Osteocyte (in vitro differentiated cells): Measurements from ENCODE around the gene CENPF. TPM values are rescaled to one million over a fixed set of nuclear protein-coding genes. Genes with fewer than 3 reads are reported as not detected.

Experiments
- DNase-seq: peaks from one replicate; pipeline ENCODE4 v3.0.0; 2021; ENCODE audit warnings: mixed read lengths; ENCODE audit not compliant: unreplicated experiment; ENCODE audit errors: extremely low spot score
- H3K27ac Mint-ChIP-seq: one replicate; pipeline ENCODE4 v1.8.0; 2021; ENCODE audit warnings: mild to moderate bottlenecking, mixed read lengths; ENCODE audit not compliant: unreplicated experiment
- H3K27me3 Mint-ChIP-seq: one replicate; pipeline ENCODE4 v1.8.0; 2021; ENCODE audit warnings: mixed read lengths; ENCODE audit not compliant: unreplicated experiment
- H3K36me3 Mint-ChIP-seq: one replicate; pipeline ENCODE4 v1.8.0; 2021; ENCODE audit warnings: mixed read lengths; ENCODE audit not compliant: unreplicated experiment
- H3K4me1 Mint-ChIP-seq: one replicate; pipeline ENCODE4 v1.8.0; 2021; ENCODE audit warnings: mixed read lengths; ENCODE audit not compliant: unreplicated experiment
- H3K4me3 Mint-ChIP-seq: one replicate; pipeline ENCODE4 v1.8.0; 2021; ENCODE audit warnings: mild to moderate bottlenecking, moderate library complexity, mixed read lengths; ENCODE audit not compliant: unreplicated experiment
- H3K9me3 Mint-ChIP-seq: one replicate; pipeline ENCODE4 v1.8.0; 2021; ENCODE audit warnings: mixed read lengths; ENCODE audit not compliant: unreplicated experiment
- total RNA-seq: library from RNA; stranded (reverse); gene quantifications from 2 replicates; pipeline ENCODE4 v1.2.1, GENCODE V29; 2021
- TF ChIP-seq, protein P1 (sequence below): fragments of 200-600 bp; sonication (generic); IDR thresholded peaks from 2 replicates; pipeline ENCODE4 v1.5.0; 2021; ENCODE audit warnings: antibody characterized with exemption, mild to moderate bottlenecking, moderate library complexity

The CENPF gene
- total RNA-seq, 1 donor from 2014 or later: 21.5 TPM

DNA sequence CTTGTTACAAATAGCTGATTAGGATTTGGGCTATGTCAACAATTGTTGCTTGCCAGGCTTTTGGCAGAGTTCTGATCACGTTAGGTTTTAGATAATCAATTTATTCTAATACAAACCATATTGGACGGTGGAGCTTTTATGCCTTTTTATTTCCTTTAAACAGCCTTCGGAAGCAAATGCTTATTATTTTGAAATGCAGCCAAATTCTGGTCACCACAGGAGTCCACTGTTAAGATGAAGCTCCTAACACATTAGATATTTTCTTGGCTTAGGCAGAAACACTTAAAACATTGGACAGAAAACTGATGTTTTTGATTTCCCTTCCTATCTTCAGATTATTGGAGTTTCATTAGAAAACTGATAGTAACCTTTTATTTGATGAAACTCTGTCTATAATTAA, 82.9 kb downstream of the CENPF start:
- TF ChIP-seq, protein P1, sequence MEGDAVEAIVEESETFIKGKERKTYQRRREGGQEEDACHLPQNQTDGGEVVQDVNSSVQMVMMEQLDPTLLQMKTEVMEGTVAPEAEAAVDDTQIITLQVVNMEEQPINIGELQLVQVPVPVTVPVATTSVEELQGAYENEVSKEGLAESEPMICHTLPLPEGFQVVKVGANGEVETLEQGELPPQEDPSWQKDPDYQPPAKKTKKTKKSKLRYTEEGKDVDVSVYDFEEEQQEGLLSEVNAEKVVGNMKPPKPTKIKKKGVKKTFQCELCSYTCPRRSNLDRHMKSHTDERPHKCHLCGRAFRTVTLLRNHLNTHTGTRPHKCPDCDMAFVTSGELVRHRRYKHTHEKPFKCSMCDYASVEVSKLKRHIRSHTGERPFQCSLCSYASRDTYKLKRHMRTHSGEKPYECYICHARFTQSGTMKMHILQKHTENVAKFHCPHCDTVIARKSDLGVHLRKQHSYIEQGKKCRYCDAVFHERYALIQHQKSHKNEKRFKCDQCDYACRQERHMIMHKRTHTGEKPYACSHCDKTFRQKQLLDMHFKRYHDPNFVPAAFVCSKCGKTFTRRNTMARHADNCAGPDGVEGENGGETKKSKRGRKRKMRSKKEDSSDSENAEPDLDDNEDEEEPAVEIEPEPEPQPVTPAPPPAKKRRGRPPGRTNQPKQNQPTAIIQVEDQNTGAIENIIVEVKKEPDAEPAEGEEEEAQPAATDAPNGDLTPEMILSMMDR: no peak
- Mint-ChIP-seq H3K27me3 (no peaks in the 10 kb centered on the region), H3K4me3 (no peak overlapping the region)

DNA sequence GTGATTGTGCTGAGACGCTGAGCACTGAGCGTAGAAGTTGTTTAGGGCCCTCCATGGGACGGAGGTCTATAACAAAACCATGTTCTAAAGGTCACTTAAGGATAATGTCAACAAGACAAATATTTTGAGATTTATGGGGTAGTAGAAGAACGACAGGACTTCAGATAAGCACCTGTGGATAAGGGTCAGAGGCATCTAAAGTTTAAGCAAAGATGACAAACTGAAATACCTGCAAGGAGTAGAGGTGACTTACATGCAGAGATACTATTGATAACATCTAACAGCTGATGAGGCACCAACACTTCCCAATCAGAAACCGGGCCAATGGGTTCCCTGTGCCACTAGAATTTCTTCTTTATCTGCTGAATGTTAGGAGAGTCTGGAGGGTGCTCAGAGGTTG, 83.5 kb downstream of the CENPF start:
- TF ChIP-seq, protein P1: no peak
- DNase-seq: no peak
- no peaks in the 10 kb centered on the region for H3K9me3 Mint-ChIP-seq
- H3K27ac Mint-ChIP-seq: no peak overlapping the region
- peaks cover 30% of the 10 kb centered on the region for H3K4me1 Mint-ChIP-seq
- no peaks in the 10 kb centered on the region for H3K27me3 Mint-ChIP-seq
- H3K36me3 Mint-ChIP-seq: no peaks in the 10 kb centered on the region
- H3K4me3 Mint-ChIP-seq: no peak overlapping the region

More for the DNA sequence above, 82.9 kb downstream of the CENPF start:
- Mint-ChIP-seq H3K4me1 (peaks cover 25% of the 10 kb centered on the region), H3K9me3 (no peaks in the 10 kb centered on the region), H3K27ac (no peak overlapping the region), H3K36me3 (no peaks in the 10 kb centered on the region)
- DNase-seq: no peak

DNA sequence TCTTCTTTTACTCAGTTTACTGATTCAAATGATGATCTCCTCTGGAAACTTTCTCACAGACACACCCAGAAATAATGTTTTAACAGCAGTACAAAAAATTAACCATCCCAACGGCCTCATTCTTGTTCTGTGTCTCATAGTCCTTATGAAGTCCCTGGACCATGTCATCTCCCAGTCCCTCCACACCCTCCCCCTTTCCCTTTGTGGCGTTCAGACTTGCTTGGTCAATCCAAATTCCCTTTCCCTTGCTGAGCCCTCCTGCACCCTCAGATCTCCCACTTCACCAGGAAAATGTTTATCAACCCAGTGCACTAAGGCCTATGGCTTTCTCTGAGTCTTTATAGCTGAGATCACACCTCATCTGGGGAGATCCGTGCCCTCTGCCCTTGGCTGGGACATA, 85.9 kb downstream of the CENPF start:
- H3K4me1 Mint-ChIP-seq: peaks cover 29% of the 10 kb centered on the region
- H3K9me3 Mint-ChIP-seq: no peaks in the 10 kb centered on the region
- H3K36me3 Mint-ChIP-seq: no peaks in the 10 kb centered on the region
- H3K4me3 Mint-ChIP-seq: no peak overlapping the region
- TF ChIP-seq, protein P1: no peak
- H3K27ac Mint-ChIP-seq: no peak overlapping the region
- H3K27me3 Mint-ChIP-seq: no peaks in the 10 kb centered on the region
- no peak for DNase-seq

DNA sequence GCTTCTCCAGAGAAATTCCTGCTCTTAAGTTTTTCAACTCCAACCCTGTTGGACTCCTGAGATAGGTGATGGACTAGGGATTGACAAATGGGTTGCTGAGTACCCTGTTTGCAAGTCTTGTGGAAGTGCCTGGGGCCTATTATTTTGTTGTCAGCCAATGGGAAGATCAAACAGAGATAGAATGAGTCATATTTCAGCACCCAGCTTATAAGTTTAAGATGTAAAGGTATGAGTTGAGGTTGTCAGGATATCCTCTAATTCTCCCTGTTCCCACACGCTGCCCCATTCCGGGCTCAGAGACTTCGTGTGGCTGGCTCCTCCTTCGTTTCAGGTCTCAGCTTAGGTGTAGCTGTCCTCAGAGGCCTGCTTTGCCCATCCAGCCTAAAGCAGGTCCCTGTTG, 91.8 kb downstream of the CENPF start:
- no peaks in the 10 kb centered on the region for H3K9me3 Mint-ChIP-seq
- no peak overlapping the region for H3K27ac Mint-ChIP-seq
- H3K4me3 Mint-ChIP-seq: no peak overlapping the region
- TF ChIP-seq, protein P1: no peak
- H3K27me3 Mint-ChIP-seq: no peaks in the 10 kb centered on the region
- peaks cover 14% of the 10 kb centered on the region for H3K4me1 Mint-ChIP-seq
- no peaks in the 10 kb centered on the region for H3K36me3 Mint-ChIP-seq
- DNase-seq: no peak

DNA sequence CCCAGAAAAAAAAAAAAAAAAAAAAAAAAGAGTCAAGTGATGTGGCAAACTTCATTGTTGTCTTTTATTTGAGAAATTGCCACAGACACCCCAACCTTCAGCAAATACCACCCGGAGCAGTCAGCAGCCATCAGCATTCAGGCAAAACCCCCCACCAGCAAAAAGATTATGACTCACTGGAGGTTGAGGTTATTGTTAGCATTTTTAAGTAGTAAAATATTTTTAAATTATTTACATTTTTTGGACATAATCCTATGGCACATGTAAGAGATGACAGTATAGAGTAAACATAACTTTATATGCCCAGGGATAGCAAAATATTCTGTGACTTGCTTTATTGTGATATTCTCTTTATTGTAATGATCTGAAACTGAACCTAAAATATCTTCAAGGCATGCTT, 95.6 kb downstream of the CENPF start:
- Mint-ChIP-seq H3K27ac (no peak overlapping the region), H3K4me1 (peaks cover 11% of the 10 kb centered on the region), H3K36me3 (no peaks in the 10 kb centered on the region), H3K27me3 (no peaks in the 10 kb centered on the region), H3K4me3 (no peak overlapping the region), H3K9me3 (peaks cover under 1% of the 10 kb centered on the region)
- TF ChIP-seq, protein P1: no peak
- no peak for DNase-seq
